Dermis blood vessel endothelial cell (primary cell): ENCODE results near the gene ANKRD39. TPM values are rescaled to one million over a fixed set of nuclear protein-coding genes. Genes with fewer than 3 reads are reported as not detected.
"Not testable (repeated sequence)": the region's sequence is repeated elsewhere in the genome, so short reads cannot be mapped to it uniquely, and the experiment has no call there.

Experiments
- DNase-seq: peaks from one replicate; pipeline ENCODE4 v3.0.0; 2010
- total RNA-seq: library from RNA; depleted of rRNA; stranded (reverse); fragments of >200 nt; gene quantifications from 2 replicates; pipeline ENCODE4 v1.2.3, GENCODE V29; 2014

The ANKRD39 gene
- total RNA-seq, 1 donor from 2014 or later, result 8.0 TPM

DNA sequence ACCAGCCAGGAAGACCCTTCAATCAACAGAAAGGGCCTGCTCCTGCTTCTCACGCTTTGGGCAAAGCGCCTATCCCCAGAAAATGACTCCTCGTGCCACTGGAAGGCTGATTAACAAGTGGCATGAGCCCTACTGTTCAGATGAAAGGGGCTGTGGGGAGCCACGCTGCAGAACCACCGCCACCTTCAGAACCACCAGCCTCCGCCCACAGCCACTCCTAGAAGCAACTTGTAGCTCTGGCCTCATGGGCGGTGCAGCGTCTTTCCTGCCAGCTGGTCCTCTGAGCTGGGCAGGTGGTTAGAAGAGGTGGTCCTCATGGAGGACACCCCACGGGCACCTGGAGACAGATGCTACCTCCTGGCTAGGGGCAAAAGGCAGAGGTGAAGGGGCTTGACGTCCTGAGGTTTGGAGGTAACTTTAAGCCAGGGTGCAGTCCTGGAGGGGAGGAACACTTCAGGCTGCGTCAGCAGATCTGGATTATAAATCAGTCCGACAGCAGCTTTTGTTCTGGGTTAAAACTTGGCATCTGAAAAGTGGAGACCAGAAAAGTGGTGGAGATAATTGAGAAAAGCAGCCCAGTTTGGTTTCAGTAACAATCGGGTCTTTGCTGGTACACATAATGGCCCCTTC is 12.9 kb upstream of the ANKRD39 start:
- no peak for DNase-seq

DNA sequence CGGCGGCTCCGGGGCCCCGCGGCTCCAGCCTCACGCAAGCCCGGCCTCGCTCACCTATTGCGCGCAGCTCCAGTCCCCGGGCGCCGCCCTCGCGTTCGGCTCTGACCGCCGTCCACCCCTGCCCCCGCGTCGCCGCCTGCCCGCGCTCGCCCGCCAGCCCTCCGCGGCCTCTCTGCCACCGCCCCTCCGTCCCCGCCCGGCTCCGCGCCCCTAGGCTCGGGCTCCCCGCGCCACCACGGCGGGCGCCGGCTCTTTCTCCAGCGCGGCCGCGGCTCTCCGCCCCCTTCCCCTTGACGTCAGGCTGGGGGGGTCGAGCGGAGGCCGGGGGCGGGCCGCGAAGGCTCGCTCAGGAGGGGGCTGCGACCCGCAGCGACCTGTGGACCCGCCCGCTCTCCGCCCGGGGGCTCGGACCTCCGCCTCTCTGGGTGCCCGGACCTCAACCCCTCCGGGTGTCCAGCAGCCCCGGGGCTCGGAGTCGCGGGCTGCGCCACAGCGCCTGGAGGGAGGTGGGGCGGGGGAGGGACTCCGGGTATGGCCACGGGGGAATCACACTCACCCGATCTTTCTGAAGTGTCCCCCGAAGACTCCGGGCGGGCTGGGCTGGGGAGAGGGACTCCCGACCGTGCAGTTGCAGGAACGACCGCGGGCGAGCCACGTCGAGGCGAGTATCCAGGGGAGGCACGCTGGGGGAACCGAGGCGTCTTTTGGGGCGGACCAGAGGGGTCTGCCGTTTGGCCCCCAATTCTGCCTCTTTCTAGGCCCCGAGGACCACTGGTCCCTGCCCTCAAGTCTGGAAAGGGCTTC is 12.2 kb upstream of the ANKRD39 start, which contains the start of gene SEMA4C:
SEMA4C (minus strand) TSS at position 259 of the 804 bp plus-strand sequence. CDS start 2,194 bp downstream, outside the sequence.
- peak; percentile 52 for DNase-seq

DNA sequence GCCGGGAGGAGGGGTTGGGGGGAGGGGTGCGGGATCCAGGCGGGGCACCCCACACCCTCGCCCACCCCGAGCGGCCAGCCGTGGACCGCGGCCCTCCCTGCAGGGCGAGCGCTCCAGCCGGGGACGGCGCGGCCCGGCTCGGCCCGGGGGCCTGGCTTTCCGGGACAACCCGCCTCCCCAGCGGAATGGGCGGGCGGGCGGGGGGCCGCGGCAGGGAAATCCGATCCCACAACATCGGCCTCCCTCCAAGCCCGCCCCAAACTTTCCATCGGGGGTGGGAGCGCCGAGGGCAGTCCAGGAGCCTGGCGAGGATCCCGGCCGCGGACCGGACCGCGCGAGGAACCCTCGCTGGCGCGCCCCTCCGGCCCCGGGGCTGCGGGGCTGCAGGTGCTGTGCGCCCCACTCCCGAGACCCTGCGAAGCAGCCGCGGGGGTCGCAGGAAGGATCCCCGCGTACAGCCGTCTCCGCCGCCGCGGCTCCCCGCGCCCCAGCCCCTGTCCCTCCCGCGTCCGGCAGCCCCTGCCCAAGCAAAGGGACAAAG is 11.5 kb upstream of the ANKRD39 start:
- peak; percentile 68 for DNase-seq

DNA sequence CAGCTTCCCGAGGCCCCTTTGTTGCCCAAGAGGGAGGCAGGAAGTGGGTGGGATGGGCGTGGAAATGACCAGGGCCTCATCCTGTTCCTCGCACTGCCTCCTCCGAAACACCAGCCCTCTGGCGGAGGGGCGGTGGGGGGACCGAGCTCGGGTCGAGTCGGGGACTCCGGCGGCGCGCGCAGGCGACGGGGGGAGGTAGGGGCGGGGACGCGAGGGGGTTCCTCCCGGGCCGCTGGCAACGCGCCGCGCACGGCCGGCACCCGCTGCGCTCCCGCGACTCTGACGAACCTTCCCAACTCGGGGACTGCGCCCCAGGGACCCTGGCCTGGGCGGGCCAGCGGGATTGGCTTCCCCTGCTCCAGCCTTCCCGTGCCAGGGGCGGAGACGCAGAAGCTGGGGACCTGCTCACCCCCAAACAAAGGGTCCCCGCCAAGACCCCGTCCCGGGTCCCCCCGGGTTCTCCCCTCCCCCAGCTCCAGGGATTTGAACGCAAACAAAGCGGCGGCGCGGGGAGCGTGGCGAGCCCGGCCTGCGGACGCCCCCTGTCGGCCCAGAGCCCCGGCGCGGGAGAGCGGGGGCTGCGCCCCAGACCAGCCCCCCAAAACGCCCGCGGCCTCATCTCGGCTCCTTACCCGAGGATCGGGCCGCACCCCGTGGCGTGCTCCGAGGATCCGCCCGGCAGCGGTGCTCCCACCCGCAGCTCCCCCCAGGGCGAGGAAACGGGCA is 10.9 kb upstream of the ANKRD39 start:
- peak; percentile 79 for DNase-seq

DNA sequence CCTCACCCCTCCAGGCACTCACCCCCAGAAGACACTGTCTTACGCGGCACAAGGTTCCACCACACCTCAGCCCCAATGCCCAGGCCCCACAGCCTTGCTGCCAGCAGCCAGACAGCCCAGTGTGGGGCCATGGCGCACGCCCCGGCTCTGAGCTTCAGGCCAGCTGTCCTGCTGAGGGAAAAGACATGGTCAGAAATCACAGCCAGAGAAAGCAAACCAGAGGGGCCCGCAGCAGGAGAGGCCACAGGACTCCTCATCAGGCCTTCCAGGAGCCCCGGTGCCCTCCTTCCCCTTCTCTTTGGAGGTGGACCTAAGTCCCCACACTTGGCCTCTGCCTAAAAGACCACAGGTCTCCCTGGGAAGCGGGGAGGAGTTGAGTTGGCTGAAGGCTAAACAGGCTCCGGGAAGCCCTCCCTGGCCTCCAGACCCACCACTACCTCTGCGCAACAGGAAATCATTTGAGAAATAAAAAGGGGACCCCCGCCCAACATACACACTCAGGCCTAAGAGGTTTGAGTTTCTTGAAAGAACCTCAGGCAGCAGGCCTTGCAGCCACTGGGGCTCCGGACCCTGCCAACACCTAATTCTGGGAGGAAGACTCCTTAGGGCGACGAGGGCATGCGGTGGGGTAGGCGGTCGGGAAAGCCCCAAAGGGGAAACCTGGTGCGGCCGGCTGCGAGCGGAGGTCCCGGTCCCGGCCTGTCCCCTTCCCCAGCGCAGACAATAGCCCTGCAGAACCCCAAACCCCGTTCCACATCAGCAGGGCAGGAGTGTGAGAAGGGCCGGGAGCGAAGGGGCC is 10.1 kb upstream of the ANKRD39 start:
- DNase-seq, result peak; percentile 32

DNA sequence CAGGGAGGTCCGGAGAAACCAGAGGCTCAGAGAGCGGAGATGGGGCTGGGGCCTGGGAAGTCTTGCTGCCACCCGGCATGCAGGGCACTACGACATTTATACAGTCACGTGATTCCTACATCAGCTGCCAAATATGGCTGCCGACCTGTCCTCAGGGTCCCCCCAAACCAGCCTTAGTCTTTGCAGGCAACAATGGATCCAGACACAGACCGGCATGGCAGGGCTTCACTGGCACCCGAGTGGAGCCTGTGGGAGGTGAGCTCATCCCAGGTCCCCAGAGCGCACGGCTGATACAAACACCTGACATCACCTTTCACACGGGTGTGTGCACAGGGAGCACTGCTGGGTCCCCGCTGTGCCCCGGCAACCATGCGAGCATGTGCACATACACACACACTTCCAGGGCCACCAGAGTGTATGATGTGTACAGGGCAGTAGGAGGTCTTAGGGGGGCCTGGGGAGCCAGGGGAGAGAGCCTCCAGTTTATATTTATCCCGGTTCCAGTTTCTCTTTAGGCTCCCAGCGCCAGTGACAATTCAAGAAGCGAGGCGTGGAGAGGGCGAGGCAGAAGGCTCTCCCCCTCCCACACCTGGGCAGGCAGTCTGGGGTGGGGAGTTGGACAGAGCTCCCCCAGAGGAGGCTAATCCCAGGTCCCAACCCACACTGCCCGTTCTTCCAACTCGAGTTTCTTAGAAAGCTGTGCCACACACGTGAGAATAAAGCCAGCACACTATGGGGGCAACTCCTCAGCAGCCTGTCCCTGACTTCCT is 9.4 kb upstream of the ANKRD39 start:
- DNase-seq, result peak; percentile 42

DNA sequence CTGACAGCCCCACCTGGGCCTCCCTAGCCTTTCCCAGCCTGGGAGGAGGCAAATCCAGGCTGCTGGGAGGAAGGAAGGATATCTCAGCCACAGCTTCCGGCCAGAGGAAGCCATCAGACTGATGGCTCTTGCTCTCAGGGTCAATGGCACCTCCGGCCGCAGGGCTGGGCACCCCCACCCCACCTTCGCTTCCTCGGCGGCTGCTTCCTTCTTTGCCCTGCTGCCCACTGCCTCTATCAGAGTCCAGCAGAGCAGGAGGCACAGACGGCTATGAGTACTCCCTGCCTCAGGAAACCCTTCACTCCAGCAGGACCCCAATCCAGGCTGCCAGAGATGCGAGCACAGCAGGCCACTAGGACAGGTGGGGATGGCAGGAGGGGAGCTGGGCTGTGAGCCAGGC is 8.8 kb upstream of the ANKRD39 start:
- DNase-seq, result peak; percentile 58

DNA sequence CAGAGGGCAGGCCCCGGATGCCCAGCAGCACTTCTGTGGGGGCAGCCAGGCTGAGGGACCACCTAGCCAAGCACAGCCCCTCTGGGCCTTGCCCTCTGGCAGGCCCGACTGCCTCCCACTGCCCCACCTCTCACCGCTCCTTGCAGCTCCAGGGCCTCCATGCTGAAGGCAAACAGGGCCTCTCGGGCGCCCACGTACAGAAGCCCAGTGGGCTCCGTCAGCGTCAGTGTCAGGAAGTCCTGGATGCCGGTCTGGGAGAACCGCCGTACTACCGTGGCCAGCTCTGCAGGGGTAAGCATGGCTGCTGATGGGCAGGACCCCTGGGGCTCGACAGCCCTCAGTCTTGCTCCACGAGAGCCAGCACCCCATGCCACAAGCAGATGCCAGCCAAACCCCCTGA is 8.3 kb upstream of the ANKRD39 start:
- peak; percentile 39 for DNase-seq

DNA sequence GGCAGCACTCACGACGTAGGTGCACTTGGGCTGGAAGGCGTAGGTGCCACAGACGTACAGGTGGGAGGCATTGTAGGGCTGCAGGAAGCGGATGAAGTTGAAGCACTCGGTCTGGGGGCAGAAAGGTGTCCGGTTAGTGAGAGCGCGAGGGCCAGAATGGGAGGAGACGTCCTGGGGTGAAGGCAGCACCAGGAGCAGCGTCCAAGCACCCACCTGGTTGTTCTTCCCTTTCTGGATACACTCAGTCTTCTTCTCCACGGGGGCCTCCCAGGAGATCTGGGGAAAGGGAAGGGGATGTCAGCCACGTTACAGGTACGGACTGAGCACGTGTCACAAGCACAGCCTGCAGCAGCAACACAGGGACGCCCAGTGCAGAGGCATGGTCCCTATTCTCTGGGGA is 7.8 kb upstream of the ANKRD39 start:
- DNase-seq, result no peak

DNA sequence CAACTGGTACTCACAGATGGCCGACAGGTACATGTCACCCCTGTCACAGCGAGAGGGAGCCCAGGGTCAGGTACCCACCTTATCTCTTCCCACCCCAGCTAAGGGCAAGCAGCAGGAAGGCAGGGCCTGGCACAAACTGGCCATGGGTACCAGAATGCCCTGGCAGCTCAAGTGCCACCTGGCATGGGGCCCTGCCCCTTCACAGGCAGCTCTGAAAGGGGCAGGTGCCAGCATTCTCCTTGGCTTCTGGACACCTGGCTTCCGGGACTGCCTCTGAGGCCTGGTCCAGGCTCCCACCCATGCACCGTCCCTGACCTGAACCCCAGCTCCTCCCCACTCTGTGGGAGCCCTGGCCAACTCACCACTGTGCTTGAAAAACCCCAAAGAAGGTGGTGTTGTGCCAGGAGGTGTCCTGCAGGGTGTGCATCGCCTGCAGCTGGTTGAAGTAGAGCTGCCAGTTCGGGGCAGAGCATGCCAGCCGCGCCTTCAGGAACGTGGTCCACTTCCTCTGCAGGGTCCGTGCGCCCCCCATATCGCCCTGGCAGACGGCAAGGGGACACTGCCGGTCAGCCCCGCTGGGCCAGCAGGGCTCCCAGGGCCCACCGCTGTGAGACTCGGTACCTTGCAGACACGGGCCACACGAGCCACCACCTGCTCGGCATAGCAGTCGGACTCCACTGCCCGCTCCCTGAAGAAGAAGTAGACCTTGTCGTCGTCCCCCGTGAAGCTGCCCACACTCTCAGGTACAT is 6.7 kb upstream of the ANKRD39 start:
- DNase-seq, result no peak

DNA sequence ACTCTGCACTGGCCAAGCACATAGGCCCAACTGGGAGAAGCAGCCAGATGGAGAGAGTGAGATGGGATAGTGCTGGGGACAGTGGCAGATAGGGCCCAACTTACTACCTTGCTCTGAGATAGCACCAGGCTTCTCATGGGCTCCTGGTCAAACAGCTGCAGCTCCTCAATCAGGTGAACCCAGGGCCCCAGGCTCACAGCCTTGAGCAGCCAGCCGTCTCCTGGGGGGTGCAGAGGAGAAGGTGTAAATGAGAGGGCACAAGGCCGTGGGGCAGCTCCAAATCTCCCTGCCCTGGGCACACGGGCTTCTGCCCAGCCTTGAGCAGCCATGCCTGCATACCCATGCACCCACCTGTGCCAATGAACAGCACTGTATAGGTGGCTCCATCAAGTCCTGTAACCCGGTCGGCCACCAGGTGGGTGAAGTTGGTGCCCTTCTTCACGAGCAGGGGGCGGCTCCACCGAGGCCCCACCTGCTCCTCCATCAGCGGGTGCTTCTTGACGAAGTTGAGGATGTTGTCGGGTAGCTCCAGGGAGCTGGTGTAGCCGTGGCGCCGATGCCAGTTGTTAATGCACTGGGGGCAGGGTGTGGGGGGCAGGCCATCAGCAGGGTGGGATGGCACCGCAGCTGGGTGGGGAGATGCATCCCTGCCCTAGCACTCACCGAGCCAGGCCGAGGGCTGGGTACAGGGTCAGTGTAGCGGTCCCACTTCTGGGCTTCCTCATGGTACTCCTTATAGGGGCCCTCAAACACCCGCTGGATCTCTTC is 5.9 kb upstream of the ANKRD39 start:
- DNase-seq, result no peak

DNA sequence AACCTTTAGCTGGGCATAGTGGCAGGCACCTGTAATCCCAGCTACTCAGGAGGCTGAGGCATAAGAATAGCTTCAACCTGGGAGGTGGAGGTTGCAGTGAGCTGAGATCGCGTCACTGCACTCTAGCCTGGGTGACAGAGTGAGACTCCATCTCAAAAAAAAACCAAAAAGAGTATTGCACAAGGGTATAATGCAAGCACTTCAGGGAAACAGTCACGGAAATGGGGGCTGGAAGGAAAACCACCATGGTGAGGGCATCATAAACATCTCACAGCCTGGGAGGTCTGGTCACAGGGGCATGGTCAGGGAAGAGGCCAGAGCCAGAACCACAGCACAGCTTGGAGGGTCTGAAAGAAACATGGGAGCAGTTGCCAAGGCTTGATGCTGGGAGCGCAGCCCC is 5.2 kb upstream of the ANKRD39 start:
- not testable (repeated sequence) for DNase-seq

DNA sequence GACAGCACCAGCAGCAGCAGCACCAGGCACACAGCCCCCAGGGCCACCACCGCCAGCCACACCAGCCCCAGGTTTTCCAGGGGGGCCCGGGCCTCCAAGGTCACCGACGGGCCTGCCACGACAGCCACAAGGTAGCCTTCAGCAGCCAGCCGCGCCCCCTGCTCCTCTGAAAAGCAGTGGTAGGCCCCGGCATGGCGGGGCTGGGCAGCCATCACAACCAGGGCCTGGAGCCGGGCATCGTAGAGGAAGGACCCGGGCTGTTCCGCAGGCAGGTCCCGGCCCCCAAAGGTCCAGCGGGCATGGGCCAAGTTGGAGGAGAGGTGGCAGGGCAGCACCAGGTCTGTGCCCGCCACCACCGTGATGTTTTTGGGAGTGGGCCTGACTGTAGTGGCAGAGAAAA is 3.3 kb upstream of the ANKRD39 start:
- no peak for DNase-seq

DNA sequence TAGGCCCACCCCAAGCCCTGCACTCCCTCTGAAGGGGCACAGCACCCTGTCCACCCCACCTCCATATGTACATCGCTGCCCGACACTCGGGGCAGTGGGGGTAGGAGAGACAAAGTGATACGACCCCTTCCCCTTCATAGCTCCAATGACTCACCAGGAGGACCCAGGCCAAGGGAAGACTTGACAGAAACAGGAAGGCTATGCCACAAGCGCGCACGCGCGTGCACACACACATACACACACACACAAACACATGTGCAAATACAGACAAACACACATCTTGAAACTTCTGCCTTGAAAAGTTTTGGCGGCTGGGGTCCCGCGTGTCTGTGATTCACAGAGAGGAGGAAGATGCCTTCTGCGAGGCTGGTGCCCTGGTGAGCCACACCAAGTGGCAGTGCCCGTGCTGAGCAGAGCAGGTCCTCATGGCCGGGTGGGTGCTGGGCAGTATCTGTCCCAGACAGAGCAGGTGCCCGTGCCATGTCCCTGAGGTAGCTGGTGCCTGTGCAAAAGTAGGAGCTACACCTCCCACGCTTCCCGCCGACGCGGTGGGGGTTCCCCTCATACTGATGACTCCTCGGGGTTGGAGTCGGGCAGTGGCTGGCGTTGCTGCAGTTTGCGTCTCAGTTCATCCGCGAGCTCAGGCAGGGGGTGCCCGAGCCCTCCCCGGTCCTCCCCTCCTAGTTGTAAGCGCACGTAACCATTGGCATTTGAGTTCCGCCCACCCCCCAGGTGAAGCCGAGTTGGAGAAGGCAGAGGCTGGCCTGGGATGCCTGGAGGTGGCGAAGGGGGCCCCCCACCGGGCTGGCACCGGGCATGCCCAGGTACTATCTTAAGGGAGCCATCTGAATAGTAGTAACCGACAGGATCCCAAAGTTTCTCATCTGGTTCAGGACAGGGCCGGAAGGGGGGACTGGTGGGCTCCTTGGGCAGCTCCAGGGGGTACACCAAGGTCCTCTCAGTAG is 2.5 kb upstream of the ANKRD39 start:
- no peak for DNase-seq

DNA sequence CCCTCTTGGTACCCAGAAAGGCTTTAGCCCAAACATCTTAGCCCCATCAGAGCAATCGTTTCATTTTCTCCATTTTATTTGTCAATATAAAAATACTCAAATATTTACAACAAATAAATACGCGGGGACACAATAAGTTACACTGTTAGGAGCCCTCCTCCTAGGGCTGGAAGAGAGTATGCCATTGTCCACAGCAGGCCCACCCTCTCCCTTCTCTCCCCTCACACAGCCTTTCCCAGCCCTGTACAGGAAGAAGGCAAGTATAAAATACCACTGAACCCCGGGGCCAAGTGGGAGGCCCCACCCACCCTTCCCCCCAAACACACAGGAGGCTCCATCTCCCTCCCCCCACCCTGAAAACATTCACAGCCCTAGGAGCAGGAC is 1.9 kb upstream of the ANKRD39 start:
- DNase-seq, result no peak

DNA sequence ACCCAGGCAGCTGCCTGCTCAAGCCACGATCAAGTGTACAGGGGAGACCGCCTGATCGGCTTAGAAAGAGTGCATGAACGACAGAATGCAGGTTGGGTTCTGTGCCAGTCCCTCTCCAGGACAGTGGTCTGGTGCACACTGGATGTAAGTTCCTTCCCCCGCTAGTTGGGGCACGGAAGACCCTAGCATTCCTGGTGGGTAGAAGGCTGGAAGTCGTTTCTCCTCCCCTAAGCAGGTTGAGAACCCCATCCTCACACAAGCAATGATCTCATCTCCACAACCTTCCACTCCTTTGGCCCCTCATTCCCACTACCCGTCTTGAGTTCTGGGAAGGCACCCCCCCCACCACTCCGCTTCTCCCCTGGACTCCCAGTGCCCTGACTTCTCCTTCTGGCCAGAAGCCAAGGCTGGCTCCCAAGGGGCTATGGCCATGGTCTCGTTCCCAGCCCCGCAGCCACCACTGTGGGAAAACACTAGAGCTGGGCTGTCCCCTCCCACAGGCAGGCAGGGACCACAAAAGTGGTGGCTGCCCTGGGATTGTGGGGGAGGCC is 1.4 kb upstream of the ANKRD39 start:
- DNase-seq, result no peak

DNA sequence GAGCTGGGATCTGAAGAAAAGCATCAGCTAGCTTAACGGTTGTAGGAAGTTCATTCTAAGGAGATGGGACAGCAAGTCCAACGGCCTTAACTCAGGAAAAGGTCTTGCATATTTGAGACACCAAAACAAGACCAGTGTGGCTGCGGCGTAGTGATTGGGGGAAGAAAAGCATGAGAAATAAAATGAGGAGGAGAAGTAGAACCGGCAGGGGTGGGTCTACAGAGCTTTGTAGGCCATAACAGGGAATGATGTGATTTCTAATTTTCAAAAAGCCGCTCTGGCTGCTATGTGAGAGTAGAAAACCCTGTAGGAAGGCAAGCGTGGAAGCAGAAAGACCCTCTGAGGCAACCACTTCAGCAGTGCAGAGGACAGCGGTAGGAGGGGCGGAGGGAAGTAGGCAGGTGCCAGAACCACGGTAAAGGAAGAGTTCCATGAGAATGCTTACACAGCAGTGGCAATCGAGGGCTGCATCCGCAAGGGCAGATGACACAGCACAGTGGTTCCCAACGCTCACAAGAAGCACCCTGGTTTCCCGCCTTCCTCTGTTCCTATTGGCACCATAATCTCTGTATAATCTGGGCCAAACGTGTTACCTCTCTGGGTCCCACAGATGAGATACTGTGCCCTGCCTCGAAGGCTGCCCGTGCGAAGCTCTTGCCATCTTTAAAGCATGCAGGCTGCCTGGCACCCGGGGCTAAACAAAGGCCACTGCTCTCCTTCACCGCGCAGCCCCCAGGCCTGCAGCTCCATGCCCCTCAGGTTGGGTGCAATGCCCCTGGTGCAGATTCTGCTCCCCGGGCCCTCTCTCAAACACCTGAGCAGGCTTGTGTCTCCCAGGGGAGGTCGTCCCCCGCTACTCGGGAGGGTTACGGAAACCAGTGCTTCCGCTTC is 795 bp downstream of the ANKRD39 start:
- peak; percentile 39 for DNase-seq
